Measurements from ENCODE around the gene PLOD3.
"Not testable (repeated sequence)": the region's sequence is repeated elsewhere in the genome, so short reads cannot be mapped to it uniquely, and the experiment has no call there.

The PLOD3 gene

GRCh38 chr7:101217388-101218235, at the start of gene PLOD3, which contains the start of gene ZNHIT1:
PLOD3 (minus strand) TSS chr7:101217581; CDS start chr7:101217274, 307 bp downstream.
ZNHIT1 (plus strand) TSS chr7:101218165; CDS start chr7:101218196, 31 bp downstream.
- DNase-seq (ENCODE audit: low read depth in 3 of 3): peak; percentile 91 to 93 (median 92)

DNA sequence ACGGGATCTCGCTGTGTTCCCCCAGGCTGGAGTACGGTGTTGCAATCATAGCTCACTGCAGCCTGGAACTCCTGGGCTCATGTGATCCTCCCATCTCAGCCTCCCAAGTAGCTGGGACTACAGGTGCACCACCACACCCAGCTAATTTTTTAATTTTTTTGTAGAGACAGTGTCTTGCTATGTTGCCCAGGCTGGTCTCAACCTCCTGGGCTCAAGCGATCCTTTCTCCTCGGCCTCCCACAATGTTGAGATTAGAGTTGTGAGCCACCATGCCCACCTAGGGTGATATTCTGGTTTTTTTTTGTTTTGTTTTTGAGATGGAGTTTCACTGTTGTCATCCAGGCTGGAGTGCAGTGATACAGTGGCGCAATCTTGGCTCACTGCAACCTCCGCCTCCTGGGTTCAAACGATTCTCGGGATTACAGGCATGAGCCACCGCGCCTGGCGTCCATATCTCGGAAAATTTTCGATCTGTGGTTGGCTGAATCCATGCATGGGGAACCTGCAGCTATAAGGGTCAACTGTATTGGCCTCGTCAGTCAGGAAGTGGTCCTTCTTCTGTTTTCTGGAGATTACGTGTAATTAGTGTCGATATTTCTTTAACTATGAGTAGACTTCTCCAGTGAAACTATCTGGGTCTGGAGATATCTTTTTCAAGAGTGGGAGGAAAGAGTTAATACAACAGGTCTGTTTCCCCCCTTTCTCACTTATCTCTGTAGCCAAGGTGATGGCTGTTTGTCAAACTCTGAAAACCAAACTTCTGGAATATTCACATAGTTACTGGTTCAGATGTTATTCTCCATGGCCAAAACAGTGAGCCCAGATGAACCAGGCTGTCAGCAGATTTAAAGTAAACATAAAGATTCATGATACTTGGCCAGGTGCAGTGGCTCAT, 48.5 kb upstream of the PLOD3 start:
- no peak for DNase-seq (ENCODE audit: low read depth in 3 of 3)

DNA sequence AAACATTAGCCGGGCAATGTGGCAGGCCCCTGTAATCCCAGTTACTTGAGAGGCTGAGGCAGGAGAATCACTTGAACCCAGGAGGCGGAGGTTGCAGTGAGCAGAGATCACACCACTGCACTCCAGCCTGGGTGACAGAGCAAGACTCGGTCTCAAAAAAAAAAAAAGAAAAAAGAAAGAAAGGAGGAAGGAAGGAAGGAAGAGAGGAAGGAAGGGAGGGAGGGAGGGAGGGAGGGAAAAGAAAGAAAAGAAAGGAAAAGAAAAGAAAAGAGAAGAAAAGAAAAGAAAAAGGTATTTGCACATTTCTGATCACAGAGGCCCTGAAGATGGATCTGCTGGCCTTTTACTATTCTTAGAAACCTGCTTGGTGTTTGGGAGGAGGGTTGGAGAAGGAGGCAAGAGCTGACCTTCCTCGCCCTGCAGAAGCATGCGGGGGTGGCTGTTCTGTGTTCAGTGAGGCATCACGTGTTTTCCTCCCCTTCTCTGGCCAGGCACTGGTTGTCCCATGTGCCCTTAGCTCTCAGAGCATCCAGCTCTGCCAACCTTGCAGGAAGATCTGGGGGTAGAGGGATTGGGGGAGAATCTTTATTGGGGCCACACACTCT, 46.8 kb upstream of the PLOD3 start:
- DNase-seq (ENCODE audit: low read depth in 3 of 3): not testable (repeated sequence)

- DNase-seq (ENCODE audit: low read depth in 3 of 3): no peak
Measured at GRCh38 chr7:101258243-101258731, 40.9 kb upstream of the PLOD3 start.

DNA sequence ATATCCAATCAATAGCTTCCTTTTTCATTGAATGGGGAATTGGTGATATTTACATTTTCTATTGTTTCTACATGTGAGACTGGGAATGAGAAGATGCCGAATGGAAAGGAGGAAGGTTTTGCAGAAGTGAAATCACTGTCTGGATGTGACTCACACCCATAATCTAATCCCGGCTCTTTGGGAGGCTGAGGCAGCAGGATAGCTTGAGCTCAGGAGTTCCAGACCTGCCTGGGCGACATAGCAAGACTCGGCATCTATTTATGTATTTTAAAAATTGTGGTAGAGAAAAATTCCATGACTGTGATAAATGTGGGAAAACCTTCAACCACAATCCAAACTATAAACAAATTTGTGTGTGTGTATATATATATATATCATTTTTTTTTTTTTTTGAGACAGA, 38.4 kb upstream of the PLOD3 start:
- no peak for DNase-seq (ENCODE audit: low read depth in 3 of 3)

DNA sequence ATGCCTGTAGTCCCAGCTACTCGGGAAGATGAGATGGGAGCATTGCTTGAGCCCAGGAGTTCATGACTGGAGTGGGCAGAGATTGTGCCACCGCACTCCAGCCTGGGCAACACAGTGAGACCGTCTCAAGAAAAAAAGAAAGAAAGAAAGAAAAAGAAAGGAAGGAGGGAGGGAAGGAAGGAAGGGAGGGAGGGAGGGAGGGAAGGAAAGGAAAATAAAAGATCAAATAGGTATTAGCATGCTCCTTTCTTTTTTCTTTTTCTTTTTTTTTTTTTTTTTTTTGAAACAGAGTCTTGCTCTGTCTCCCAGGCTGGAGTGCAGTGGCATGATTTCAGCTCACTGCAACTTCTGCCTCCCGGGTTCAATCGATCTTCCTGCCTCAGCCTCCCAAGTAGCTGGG, 35.8 kb upstream of the PLOD3 start:
- not testable (repeated sequence) for DNase-seq (ENCODE audit: low read depth in 3 of 3)

DNA sequence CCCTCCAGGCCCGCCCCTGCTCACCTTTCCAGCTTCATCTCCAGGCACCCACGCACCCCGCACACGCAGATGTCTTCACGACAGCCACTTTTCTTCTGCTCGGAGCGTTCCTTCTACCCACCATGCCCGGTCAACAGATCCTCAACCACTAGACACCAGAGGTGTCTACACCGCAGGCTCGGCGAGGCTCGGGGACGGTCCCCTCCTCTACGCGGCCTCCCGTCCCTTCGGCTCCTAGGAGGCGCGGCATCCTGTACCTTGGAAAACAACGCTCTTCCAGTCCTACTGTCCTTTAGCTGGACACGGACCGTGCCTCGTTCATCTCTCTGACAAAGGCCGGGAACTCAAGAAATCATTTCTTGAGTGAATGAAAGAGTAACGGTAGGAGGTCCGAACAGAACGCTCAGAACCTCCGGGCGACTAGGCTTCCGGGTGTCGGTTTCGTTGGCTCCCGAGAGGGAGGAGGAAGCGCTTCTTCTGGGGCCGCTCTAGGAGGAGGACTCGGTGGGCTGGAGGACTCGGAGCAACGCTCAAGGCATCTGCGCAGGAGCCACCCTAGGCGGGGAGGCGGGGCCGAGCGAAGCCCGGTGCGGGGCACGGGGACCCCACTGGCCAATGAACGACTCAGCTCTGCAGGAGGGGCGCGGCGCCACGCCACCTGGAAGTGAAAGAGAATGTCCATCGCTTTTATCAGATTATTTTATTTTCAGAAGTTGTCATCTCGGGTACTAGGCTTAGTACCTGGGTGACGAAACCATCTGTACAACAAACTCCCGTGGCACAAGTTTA, 34.7 kb upstream of the PLOD3 start:
- peak; percentile 97 to 99 (median 97) for DNase-seq (ENCODE audit: low read depth in 3 of 3)

DNA sequence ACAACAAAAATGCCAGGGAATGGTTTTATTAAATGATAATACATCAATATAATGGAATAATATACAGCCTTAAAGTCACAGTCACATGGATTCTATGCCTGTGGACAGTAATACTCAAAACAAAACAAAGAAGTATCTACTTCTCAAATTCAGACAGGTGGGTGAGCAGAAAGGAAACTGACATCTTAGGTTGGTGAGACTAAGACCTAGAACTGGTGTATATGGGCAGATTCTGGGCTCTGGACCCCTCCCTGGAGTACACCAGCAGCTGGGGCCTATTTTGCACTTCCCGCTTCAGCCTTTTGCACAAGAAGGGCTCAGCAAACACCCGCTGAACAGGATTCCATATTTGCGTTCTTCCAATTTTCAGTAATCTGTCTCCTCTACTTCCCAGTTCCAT, 32.9 kb upstream of the PLOD3 start:
- DNase-seq (ENCODE audit: low read depth in 3 of 3): no peak

GRCh38 chr7:101248276-101248675, 30.9 kb upstream of the PLOD3 start:
- DNase-seq (ENCODE audit: low read depth in 3 of 3): no peak

DNA sequence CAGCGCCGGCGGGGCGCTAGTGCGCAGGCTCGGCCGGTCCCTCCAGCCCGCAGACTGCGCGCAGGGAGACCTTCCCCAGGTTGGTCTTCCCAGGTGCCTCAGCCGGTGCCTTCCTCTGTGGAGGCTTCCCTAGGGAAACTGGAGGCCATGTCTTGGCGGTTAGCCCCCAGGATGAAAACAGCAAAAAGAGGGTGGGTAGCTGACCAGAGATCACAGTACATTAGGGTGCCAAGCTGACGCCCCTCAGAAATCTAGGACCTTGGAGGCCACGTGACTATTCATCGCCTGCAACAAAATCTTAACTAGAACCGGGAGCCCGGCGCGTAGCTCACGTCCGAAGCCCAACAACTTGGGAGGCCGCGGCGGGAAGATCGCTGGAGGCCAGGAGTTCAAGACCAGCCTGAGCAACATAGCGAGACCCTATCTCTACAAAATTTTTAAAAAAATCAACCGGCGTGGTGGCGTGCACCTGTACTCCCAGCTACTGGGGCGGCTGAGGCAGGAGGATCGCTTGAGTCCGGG, 27.8 kb upstream of the PLOD3 start:
- DNase-seq (ENCODE audit: low read depth in 3 of 3): no peak

DNA sequence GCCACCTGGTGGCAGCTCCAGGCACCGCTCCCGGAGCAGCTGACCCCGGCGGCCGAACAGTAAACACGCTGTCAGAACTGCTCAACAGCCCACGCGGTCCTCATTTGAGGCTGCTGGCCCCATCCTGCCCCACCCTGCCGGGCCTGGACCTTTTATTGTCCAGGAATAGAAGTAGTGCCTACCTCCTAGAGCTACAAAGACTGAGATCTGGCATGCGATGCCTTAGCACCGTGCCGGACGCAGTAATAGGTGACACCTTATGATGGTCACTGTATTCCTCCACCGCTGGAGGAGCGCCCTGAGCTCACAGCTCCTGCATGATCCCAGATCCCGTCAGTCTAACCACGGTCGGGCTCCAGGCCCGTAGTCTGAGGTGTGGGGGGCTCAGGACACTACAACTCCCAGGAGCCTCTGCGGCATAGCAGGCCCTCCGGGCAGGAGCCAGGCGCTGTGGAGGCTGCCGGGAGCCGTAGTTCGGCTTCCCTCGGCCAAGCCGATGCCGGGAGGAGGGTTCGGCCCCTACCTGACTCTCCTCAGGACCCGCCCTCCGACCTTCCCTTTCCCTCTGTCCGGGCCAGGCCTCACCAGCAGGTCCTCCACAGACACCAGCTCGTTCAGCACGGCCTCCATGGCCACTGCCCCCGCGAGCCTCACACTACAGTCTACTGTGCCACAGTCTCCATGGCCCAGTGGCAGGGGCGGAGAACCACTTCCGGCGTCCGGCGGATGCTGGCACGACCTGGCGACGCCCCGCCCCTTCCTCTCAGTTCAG, 27.2 kb upstream of the PLOD3 start, which contains the start of gene FIS1:
Gene FIS1, minus strand, starts transcription at position 707 of the 772 bp plus-strand sequence. Its CDS starts 77 bp downstream, at position 630.
- DNase-seq (ENCODE audit: low read depth in 3 of 3): peak; percentile 86 to 96 (median 88)

DNA sequence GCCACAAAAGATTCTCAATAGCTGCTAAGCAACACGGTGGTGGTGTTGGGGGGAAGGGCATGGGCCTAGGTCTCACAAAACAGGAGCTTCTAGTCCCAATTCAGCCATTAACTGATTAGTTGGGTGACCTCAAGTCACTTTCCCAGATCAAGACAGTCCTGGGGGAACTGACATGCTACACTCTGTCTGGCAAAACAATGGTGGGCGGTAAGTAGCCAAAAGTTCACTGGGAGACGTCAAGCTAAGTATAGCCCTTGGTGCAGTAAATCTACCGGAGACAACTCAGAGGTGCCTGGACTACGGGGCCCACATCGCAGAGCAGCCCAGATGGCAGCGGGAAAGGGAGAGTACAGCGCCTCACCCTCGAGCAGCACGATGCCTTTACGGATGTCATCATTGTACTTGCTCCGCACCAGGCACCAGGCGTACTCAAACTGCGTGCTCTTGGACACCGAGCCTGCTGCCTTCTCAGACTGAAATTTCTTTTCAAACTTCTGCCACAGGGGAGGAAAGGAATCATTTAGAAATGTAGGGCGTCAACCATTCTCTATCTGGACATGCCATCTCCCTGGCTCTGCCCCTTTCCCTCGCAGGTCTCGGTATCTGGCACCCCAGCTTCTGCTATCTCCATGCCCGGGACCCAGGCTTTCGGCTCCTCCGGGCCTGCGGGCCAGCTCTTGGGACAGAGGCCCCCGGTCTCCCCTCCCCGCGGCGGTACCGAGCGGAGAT, 26.4 kb upstream of the PLOD3 start:
- no peak for DNase-seq (ENCODE audit: low read depth in 3 of 3)

DNA sequence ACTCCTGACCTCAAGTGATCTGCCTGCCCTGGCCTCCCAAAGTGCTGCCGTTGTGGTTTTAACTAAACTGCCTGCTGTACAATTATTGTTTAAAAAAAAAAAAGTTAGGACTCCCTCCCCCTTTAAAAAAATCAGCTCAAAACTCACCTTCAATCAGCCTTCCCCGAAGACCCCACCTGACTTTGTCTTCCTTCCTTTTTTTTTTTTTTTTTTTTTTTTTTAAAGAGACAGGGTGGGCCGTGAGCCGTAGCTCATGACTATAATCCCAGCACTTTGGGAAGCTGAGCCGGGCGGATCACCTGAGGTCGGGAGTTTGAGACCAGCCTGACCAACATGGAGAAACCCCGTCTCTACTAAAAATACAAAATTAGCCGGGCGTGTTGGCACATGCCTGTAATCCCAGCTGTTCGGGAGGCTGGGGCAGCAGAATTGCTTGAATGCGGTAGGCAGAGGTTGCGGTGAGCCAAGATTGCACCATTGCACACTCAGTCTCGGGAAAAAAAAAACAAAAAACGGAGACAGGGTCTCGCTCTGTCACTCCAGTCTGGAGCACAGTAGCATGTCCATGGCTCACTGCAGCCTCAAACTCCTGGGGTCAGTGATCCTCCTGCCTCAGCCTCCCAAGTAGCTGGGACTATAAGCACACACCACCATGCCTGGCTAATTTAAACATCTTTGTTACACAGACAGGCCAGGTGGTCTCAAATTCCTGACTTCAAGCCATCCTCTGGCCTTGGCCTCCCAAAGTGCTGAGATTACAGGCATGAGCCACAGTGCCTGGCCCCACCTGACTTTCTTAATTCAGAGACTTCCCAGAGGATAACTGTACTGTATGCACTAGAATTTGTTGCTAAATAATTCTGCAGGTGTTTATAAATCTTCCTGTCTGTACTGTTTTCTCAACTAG, 24.3 kb upstream of the PLOD3 start:
- no peak for DNase-seq (ENCODE audit: low read depth in 3 of 3)

GRCh38 chr7:101241015-101241363, 23.6 kb upstream of the PLOD3 start:
- DNase-seq (ENCODE audit: low read depth in 3 of 3): no peak

DNA sequence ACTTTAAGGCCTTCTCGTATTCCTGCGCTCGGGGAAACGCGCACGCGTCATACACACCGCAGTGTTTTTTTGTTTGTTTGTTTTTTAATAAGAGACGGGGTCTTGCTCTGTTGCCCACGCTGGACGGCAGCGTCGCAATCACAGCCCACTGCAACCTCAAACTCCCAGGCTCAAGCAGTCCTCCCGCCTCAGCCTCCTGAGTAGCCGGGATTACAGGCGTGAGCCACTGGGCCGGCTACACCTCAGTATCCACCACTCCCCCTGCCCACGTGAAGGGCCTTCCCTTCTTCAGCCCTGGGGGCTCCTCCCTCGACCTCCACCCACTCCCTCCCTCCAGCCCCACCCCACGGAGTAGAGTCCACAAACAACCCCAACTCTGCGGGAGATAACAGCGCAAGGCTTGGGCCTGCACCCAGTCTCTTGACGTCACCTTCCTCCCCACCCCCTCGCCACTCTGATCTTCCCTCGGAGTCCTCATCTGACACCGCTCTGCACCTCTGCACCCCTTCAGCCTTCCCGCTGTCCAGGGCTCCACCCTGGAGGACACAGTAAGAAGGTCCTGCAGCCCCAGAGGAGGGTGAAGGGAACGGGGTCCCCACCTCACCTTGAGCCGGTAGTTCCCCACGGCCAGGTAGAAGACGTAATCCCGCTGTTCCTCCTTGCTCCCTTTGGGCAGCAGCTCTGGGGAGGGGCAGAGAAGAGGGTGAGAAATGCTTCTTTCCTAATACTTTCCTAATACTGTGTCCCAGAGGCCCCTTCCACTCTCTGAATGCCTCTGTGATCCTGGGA, 23.0 kb upstream of the PLOD3 start:
- no peak for DNase-seq (ENCODE audit: low read depth in 3 of 3)

GRCh38 chr7:101239951-101240220, 22.5 kb upstream of the PLOD3 start:
- no peak for DNase-seq (ENCODE audit: low read depth in 3 of 3)

DNA sequence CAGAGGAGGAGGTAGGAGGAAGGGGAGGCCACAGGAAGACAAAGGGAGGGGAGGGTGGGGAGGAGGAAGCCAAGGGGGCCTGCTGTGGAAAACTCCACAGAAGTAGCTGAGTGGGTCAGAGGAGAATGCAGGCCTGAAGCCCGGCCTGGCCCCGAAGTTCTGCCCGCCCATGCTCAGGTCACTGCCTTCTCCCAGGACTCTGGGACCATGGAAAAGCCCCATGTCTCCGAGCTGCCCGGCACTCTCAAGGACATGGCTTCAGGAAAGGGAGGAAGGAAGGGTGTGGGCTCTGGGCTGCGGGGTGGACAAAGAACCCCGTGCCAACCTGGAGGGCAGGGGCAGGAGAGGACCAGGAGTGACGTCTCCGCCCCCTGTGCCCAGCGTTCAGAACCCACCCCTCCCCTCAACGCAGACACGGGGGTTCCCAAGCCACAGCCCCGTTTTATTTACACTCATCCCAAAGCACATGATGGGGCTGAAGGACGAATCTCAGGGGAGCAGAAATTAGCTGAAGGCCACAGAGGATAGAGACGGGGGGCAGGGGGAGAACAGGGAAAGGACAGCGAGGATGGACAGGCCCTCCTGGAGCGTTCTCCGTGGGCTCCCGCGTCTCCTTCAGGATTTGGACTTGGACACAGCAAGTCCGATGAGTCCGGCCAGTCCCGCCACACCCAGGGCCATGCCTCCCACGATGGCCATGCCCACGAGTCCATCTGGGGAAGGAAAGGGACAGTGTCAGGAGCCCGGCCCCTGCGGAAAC, 22.0 kb upstream of the PLOD3 start:
- DNase-seq (ENCODE audit: low read depth in 3 of 3): no peak
